Measurements from ENCODE around the gene SYTL3. TPM values are rescaled to one million over a fixed set of nuclear protein-coding genes. Genes with fewer than 3 reads are reported as not detected.

The SYTL3 gene
- total RNA-seq, 4 donors from 2014 or later: 4.8 to 10.1 (median 7.6) TPM

- no peak overlapping the region for H3K4me3 ChIP-seq
- peak overlapping the region in 1 of 4 donors; percentile 6 for H3K27ac ChIP-seq (replicated peaks in 1 of 4)
- peaks cover 92 to 100% (median 97%) of the 10 kb centered on the region in 4 donors for H3K36me3 ChIP-seq
- TF ChIP-seq POLR2AphosphoS5 (IDR thresholded peaks at IDR 0.05) (peak; percentile 7 to 12), EP300 (IDR thresholded peaks at IDR 0.05) (no peak), CTCF (IDR thresholded peaks at IDR 0.05) (no peak), POLR2A (IDR thresholded peaks at IDR 0.05; ENCODE audit: low read depth) (no peak)
- WGBS: 90% methylated on average over 17 of the region's 18 CpGs
- DNase-seq (ENCODE audit: extremely low spot score): no peak
- intact Hi-C loops (cut with DNase I): no loop called here
- no peaks in the 10 kb centered on the region for H3K27me3 ChIP-seq
- peaks cover 0 to 17% (median 4%) of the 10 kb centered on the region in 4 donors for H3K4me1 ChIP-seq
- no peaks in the 10 kb centered on the region for H3K9me3 ChIP-seq
Measured at GRCh38 chr6:158769771-158770432, 120.0 kb downstream of the SYTL3 start.

- Histone ChIP-seq H3K27ac (replicated peaks in 1 of 4) (peak overlapping the region in 2 of 4 donors; percentile 11 to 29), H3K27me3 (no peaks in the 10 kb centered on the region), H3K9me3 (no peaks in the 10 kb centered on the region), H3K4me3 (no peak overlapping the region), H3K36me3 (peaks cover 92 to 100% (median 97%) of the 10 kb centered on the region in 4 donors), H3K4me1 (peaks cover 0 to 17% (median 4%) of the 10 kb centered on the region in 4 donors)
- intact Hi-C loops (cut with DNase I): no loop called here
- 78% methylated on average over 19 of the region's 21 CpGs for WGBS
- DNase-seq (ENCODE audit: extremely low spot score): no peak
- no peak for TF ChIP-seq EP300 (IDR thresholded peaks at IDR 0.05)
- TF ChIP-seq CTCF (IDR thresholded peaks at IDR 0.05): no peak
- TF ChIP-seq POLR2AphosphoS5 (IDR thresholded peaks at IDR 0.05): no peak
- TF ChIP-seq POLR2A (IDR thresholded peaks at IDR 0.05; ENCODE audit: low read depth): no peak
Measured at GRCh38 chr6:158770533-158771330, 120.9 kb downstream of the SYTL3 start.

GRCh38 chr6:158771399-158772152 is 121.7 kb downstream of the SYTL3 start:
- no peak overlapping the region for H3K4me3 ChIP-seq
- H3K27me3 ChIP-seq: no peaks in the 10 kb centered on the region
- 88% methylated on average over 16 of the region's 16 CpGs for whole genome bisulfite sequencing
- DNase-seq (ENCODE audit: extremely low spot score): no peak
- H3K36me3 ChIP-seq: peaks cover 92 to 100% (median 98%) of the 10 kb centered on the region in 4 donors
- no peaks in the 10 kb centered on the region for H3K9me3 ChIP-seq
- H3K4me1 ChIP-seq: peaks cover 0 to 17% (median 4%) of the 10 kb centered on the region in 4 donors
- TF ChIP-seq EP300 (IDR thresholded peaks at IDR 0.05) (no peak), CTCF (IDR thresholded peaks at IDR 0.05) (no peak), POLR2AphosphoS5 (IDR thresholded peaks at IDR 0.05) (no peak), POLR2A (IDR thresholded peaks at IDR 0.05; ENCODE audit: low read depth) (no peak)
- intact Hi-C loops (cut with DNase I): no loop called here
- H3K27ac ChIP-seq (replicated peaks in 1 of 4): peak overlapping the region in 1 of 4 donors; percentile 28

- Histone ChIP-seq H3K4me3 (no peak overlapping the region), H3K27ac (replicated peaks in 1 of 4) (peak overlapping the region in 1 of 4 donors; percentile 28), H3K36me3 (peaks cover 90 to 100% (median 94%) of the 10 kb centered on the region in 4 donors), H3K4me1 (peaks cover 0 to 17% (median 4%) of the 10 kb centered on the region in 4 donors), H3K9me3 (no peaks in the 10 kb centered on the region), H3K27me3 (no peaks in the 10 kb centered on the region)
- 97% methylated on average over 8 of the region's 11 CpGs for WGBS
- TF ChIP-seq EP300 (IDR thresholded peaks at IDR 0.05) (no peak), CTCF (IDR thresholded peaks at IDR 0.05) (no peak), POLR2AphosphoS5 (IDR thresholded peaks at IDR 0.05) (no peak), POLR2A (IDR thresholded peaks at IDR 0.05; ENCODE audit: low read depth) (no peak)
- no peak for DNase-seq (ENCODE audit: extremely low spot score)
- intact Hi-C loops (cut with DNase I): no loop called here
Measured at GRCh38 chr6:158772172-158772571, 122.3 kb downstream of the SYTL3 start.
